Stimulated activated CD8-positive, alpha-beta memory T cell treated with anti-CD3 and anti-CD28 coated beads, Interleukin-15, amount 100 ng/mL, for 48 hours (primary cell): Measurements from ENCODE around the gene CHST11.
A peak's percentile ranks its signal among the peaks of the same experiment; 100 is the strongest.

Experiments used
- DNase-seq, 2 donors: peaks; one replicate each; pipeline ENCODE4 v3.0.0-alpha.2; 2020; ENCODE audit warnings: low read depth in 2 of 2

Gene CHST11

GRCh38 chr12:104761611-104762010 is 304.9 kb downstream of the CHST11 start:
- DNase-seq: no peak

GRCh38 chr12:104763168-104763805 is 306.5 kb downstream of the CHST11 start:
- DNase-seq: no peak

GRCh38 chr12:104764225-104765091 is 307.7 kb downstream of the CHST11 start:
- no peak for DNase-seq

GRCh38 chr12:104767261-104767660 is 310.5 kb downstream of the CHST11 start:
- no peak for DNase-seq

GRCh38 chr12:104768033-104768432 is 311.3 kb downstream of the CHST11 start:
- no peak for DNase-seq

- DNase-seq: no peak
Observed at GRCh38 chr12:104769144-104769561, 312.4 kb downstream of the CHST11 start.

GRCh38 chr12:104772336-104772735 is 315.6 kb downstream of the CHST11 start:
- no peak for DNase-seq

GRCh38 chr12:104775731-104776231 is 319.0 kb downstream of the CHST11 start:
- no peak for DNase-seq

- DNase-seq: no peak
Observed at GRCh38 chr12:104779134-104779533, 322.4 kb downstream of the CHST11 start.

GRCh38 chr12:104782296-104782695 is 325.5 kb downstream of the CHST11 start:
- DNase-seq: no peak

- no peak for DNase-seq
Observed at GRCh38 chr12:104784592-104784991, 327.8 kb downstream of the CHST11 start.

- no peak for DNase-seq
Observed at GRCh38 chr12:104785886-104786285, 329.1 kb downstream of the CHST11 start.

GRCh38 chr12:104786352-104786751 is 329.6 kb downstream of the CHST11 start:
- no peak for DNase-seq

- no peak for DNase-seq
Observed at GRCh38 chr12:104788840-104789271, 332.1 kb downstream of the CHST11 start.

- peak; percentile 12 to 16 for DNase-seq
Observed at GRCh38 chr12:104790296-104791125, 333.8 kb downstream of the CHST11 start.

GRCh38 chr12:104792570-104792969 is 335.8 kb downstream of the CHST11 start:
- DNase-seq: no peak

- DNase-seq: no peak
Observed at GRCh38 chr12:104793285-104793684, 336.5 kb downstream of the CHST11 start.

GRCh38 chr12:104793968-104794367 is 337.2 kb downstream of the CHST11 start:
- DNase-seq: no peak

GRCh38 chr12:104796475-104796862 is 339.7 kb downstream of the CHST11 start:
- DNase-seq: no peak

- no peak for DNase-seq
Observed at GRCh38 chr12:104799458-104799857, 342.7 kb downstream of the CHST11 start.

GRCh38 chr12:104801005-104801404 is 344.3 kb downstream of the CHST11 start:
- DNase-seq: no peak

- no peak for DNase-seq
Observed at GRCh38 chr12:104801427-104801826, 344.7 kb downstream of the CHST11 start.
